MM.1S (cell line): ENCODE results near the gene RPL14.

Source experiments
- CTCF ChIP-seq: fragments of 300-600 bp; sonication (generic); IDR thresholded peaks from 2 replicates; pipeline ENCODE4 v1.5.1; 2016; ENCODE audit warnings: antibody characterized with exemption, low read length, mixed read lengths
- EZH2 ChIP-seq: fragments of 300-600 bp; sonication (generic); optimal IDR thresholded peaks from 2 replicates; pipeline ENCODE3; 2017; ENCODE audit warnings: low read depth, mild to moderate bottlenecking, antibody characterized with exemption, low read length, mixed read lengths
- EZH2phosphoT487 ChIP-seq: fragments of 300-600 bp; sonication (generic); IDR thresholded peaks from 2 replicates; pipeline ENCODE4 v1.6.1; 2018; ENCODE audit warnings: antibody characterized with exemption, low read length

- TF ChIP-seq CTCF: no peak
- TF ChIP-seq EZH2phosphoT487: no peak
- TF ChIP-seq EZH2: no peak
Measured at GRCh38 chr3:40468018-40468417, 10.9 kb downstream of the RPL14 start.
